GM18873 (cell line): ENCODE results near the gene MARK2.

ENCODE experiments used
- ATAC-seq: cut with Tn5 transposase; IDR thresholded peaks from one replicate; pipeline ENCODE4 v1.9.1; 2021; ENCODE audit warnings: mild to moderate bottlenecking, moderate library complexity, moderate number of reproducible peaks; ENCODE audit not compliant: unreplicated experiment, low FRiP score

Gene MARK2

GRCh38 chr11:63906087-63906486 is 67.2 kb downstream of the MARK2 start:
- no peak for ATAC-seq

GRCh38 chr11:63906585-63906984 is 67.7 kb downstream of the MARK2 start:
- ATAC-seq = no peak

- no peak for ATAC-seq
Observed at GRCh38 chr11:63907063-63907462, 68.2 kb downstream of the MARK2 start.

- no peak for ATAC-seq
Observed at GRCh38 chr11:63907808-63908530, 69.1 kb downstream of the MARK2 start.

- ATAC-seq = no peak
Observed at GRCh38 chr11:63908631-63909401, 69.9 kb downstream of the MARK2 start.

- ATAC-seq = no peak
Observed at GRCh38 chr11:63909591-63910506, 70.9 kb downstream of the MARK2 start.

GRCh38 chr11:63910675-63911074 is 71.8 kb downstream of the MARK2 start:
- no peak for ATAC-seq

- no peak for ATAC-seq
Observed at GRCh38 chr11:63911440-63911839, 72.5 kb downstream of the MARK2 start.

GRCh38 chr11:63911876-63912275 is 73.0 kb downstream of the MARK2 start:
- no peak for ATAC-seq

- ATAC-seq = no peak
Observed at GRCh38 chr11:63912678-63913077, 73.8 kb downstream of the MARK2 start.

- ATAC-seq = no peak
Observed at GRCh38 chr11:63913866-63914830, 75.2 kb downstream of the MARK2 start.

- no peak for ATAC-seq
Observed at GRCh38 chr11:63914896-63915691, 76.2 kb downstream of the MARK2 start.

GRCh38 chr11:63915961-63916836 is 77.3 kb downstream of the MARK2 start:
- ATAC-seq = no peak

- ATAC-seq = no peak
Observed at GRCh38 chr11:63916837-63917691, 78.2 kb downstream of the MARK2 start, which contains the start of gene RCOR2. Gene RCOR2 (minus strand): TSS chr11:63917164. CDS start chr11:63916456, 708 bp downstream.

- no peak for ATAC-seq
Observed at GRCh38 chr11:63917692-63918506, 79.0 kb downstream of the MARK2 start.

- ATAC-seq = no peak
Observed at GRCh38 chr11:63918507-63919191, 79.7 kb downstream of the MARK2 start.
